Suprapubic skin (tissue), 4 donors: ENCODE data around the gene SPATA13. TPM values are rescaled to one million over a fixed set of nuclear protein-coding genes. Genes with fewer than 3 reads are reported as not detected.

Experiments used
- DNase-seq, 2 donors: peaks; one replicate each; pipeline ENCODE4 v3.0.0-alpha.2; 2019; ENCODE audit warnings: low spot score in 2 of 2
- H3K27ac ChIP-seq: fragments of 200-600 bp; sonication (generic); one replicate; pipeline ENCODE4 v1.5.1; 2019
- H3K27me3 ChIP-seq: fragments of 200-600 bp; sonication (generic); one replicate; pipeline ENCODE4 v1.5.1; 2019
- H3K36me3 ChIP-seq: fragments of 200-600 bp; sonication (generic); one replicate; pipeline ENCODE4 v1.5.1; 2019
- H3K4me1 ChIP-seq: fragments of 200-600 bp; sonication (generic); one replicate; pipeline ENCODE4 v1.5.1; 2019
- H3K4me3 ChIP-seq: fragments of 200-600 bp; sonication (generic); one replicate; pipeline ENCODE4 v1.5.1; 2019; ENCODE audit warnings: mild to moderate bottlenecking
- H3K9me3 ChIP-seq: fragments of 200-600 bp; sonication (generic); one replicate; pipeline ENCODE4 v1.5.1; 2019
- CTCF ChIP-seq, 2 donors: fragments of 200-600 bp in 1 of 2; fragments of 450-650 bp in 1 of 2; sonication (generic) in 1 of 2; IDR thresholded peaks; one replicate each; pipeline ENCODE4 v1.5.1; 2016 to 2019; ENCODE audit warnings: antibody characterized with exemption in 2 of 2, mild to moderate bottlenecking in 1 of 2, moderate library complexity in 1 of 2
- EP300 ChIP-seq: sonication (generic); formaldehyde crosslinking; IDR thresholded peaks from one replicate; pipeline ENCODE4 v1.6.1; 2017; ENCODE audit warnings: antibody characterized with exemption
- POLR2A ChIP-seq, 2 donors: fragments of 450-650 bp; IDR thresholded peaks; one replicate each; pipeline ENCODE4 v1.6.1; 2017; ENCODE audit warnings: antibody characterized with exemption in 2 of 2, mild to moderate bottlenecking in 2 of 2, moderate library complexity in 2 of 2
- POLR2AphosphoS5 ChIP-seq, 3 donors: sonication (generic); formaldehyde crosslinking; IDR thresholded peaks; one replicate each; pipeline ENCODE4 v1.6.1; 2017; ENCODE audit warnings: antibody characterized with exemption in 3 of 3
- WGBS: methylation state at CpG from one replicate; pipeline ENCODE4 v1.1.5; 2018; 5-methylcytosine and 5-hydroxymethylcytosine counted together
- total RNA-seq, 4 donors: library from RNA; depleted of rRNA; stranded (reverse); fragments of >200 nt; gene quantifications; one replicate each; pipeline ENCODE4 v1.1.0, GENCODE V29; 2016

SPATA13 gene
- total RNA-seq, 4 donors from 2014 or later, result 26.5 to 64.2 (median 31.6) TPM

- no peaks in the 10 kb centered on the region for H3K9me3 ChIP-seq
- H3K27ac ChIP-seq, result no peak overlapping the region
- H3K4me1 ChIP-seq, result no peaks in the 10 kb centered on the region
- no peak for DNase-seq
- H3K4me3 ChIP-seq, result no peak overlapping the region
- TF ChIP-seq CTCF (IDR thresholded peaks at IDR 0.05), result no peak
- TF ChIP-seq POLR2AphosphoS5 (IDR thresholded peaks at IDR 0.05), result no peak
- no peak for TF ChIP-seq POLR2A (IDR thresholded peaks at IDR 0.05)
- TF ChIP-seq EP300, result no peak
- 72% methylated on average over 5 of the region's 5 CpGs for WGBS
- no peaks in the 10 kb centered on the region for H3K27me3 ChIP-seq
- H3K36me3 ChIP-seq, result no peaks in the 10 kb centered on the region
Observed at GRCh38 chr13:24234200-24234915, 73.8 kb downstream of the SPATA13 start.

- Histone ChIP-seq H3K4me1 (no peaks in the 10 kb centered on the region), H3K4me3 (no peak overlapping the region), H3K27me3 (no peaks in the 10 kb centered on the region), H3K27ac (no peak overlapping the region), H3K9me3 (no peaks in the 10 kb centered on the region), H3K36me3 (no peaks in the 10 kb centered on the region)
- WGBS, result 72% methylated on average over 1 of the region's 1 CpG
- TF ChIP-seq CTCF (IDR thresholded peaks at IDR 0.05) (no peak), POLR2AphosphoS5 (IDR thresholded peaks at IDR 0.05) (no peak), POLR2A (IDR thresholded peaks at IDR 0.05) (no peak), EP300 (no peak)
- DNase-seq, result no peak
Observed at GRCh38 chr13:24237356-24237755, 76.8 kb downstream of the SPATA13 start.

- Histone ChIP-seq H3K4me1 (no peaks in the 10 kb centered on the region), H3K27ac (no peak overlapping the region), H3K4me3 (no peak overlapping the region), H3K27me3 (no peaks in the 10 kb centered on the region), H3K36me3 (no peaks in the 10 kb centered on the region), H3K9me3 (no peaks in the 10 kb centered on the region)
- over 99% methylated on average over 10 of the region's 10 CpGs for WGBS
- no peak for TF ChIP-seq POLR2A (IDR thresholded peaks at IDR 0.05)
- no peak for TF ChIP-seq CTCF (IDR thresholded peaks at IDR 0.05)
- TF ChIP-seq EP300, result no peak
- no peak for TF ChIP-seq POLR2AphosphoS5 (IDR thresholded peaks at IDR 0.05)
- no peak for DNase-seq
Observed at GRCh38 chr13:24241336-24241735, 80.8 kb downstream of the SPATA13 start.

DNA sequence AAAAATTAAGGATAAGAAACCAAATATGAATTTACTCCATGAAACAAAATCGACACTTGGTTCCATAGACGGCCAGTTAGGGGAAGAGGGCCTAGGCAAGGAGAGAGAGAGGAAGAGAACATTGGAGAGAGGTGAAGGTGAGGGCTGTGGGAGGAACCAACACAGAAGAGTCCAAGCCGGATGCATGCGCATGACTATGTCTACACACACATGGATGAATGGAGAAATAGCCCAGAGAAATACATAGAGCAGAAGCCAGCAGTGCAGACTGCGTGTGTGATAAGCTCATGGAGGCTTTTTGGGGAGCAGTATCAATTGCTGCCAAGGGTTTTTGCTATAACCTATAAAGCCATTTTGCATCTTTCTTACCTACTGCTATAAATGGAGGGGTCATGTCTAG is 81.6 kb downstream of the SPATA13 start:
- 95% methylated on average over 5 of the region's 5 CpGs for WGBS
- TF ChIP-seq EP300, result no peak
- no peak for TF ChIP-seq POLR2A (IDR thresholded peaks at IDR 0.05)
- no peak for TF ChIP-seq CTCF (IDR thresholded peaks at IDR 0.05)
- TF ChIP-seq POLR2AphosphoS5 (IDR thresholded peaks at IDR 0.05), result no peak
- Histone ChIP-seq H3K4me1 (no peaks in the 10 kb centered on the region), H3K36me3 (no peaks in the 10 kb centered on the region), H3K27me3 (no peaks in the 10 kb centered on the region), H3K4me3 (no peak overlapping the region), H3K27ac (no peak overlapping the region), H3K9me3 (no peaks in the 10 kb centered on the region)
- DNase-seq, result no peak

DNA sequence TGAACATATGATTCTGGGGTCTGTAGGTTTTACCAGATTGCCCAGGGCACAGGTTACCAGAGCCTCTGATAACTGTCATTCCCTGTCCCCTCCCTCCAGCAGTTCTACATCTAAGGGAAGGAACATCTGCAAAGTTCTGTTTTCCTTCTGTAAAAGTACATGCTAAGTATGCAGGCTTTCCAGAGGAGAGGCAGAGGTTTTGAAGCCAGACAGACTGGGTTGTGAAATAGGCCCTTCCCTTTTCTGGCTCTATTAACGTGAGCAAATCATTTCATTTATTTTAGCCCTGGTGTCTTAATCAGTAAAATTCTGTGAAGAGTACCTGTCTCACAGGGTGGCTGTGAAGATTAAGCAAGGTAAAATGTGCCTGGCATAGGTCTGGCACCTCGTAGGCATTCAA is 82.8 kb downstream of the SPATA13 start:
- TF ChIP-seq POLR2A (IDR thresholded peaks at IDR 0.05) (no peak), CTCF (IDR thresholded peaks at IDR 0.05) (no peak), POLR2AphosphoS5 (IDR thresholded peaks at IDR 0.05) (no peak), EP300 (no peak)
- Histone ChIP-seq H3K4me1 (no peaks in the 10 kb centered on the region), H3K27ac (no peak overlapping the region), H3K4me3 (no peak overlapping the region), H3K9me3 (no peaks in the 10 kb centered on the region), H3K36me3 (no peaks in the 10 kb centered on the region), H3K27me3 (no peaks in the 10 kb centered on the region)
- 84% methylated on average over 2 of the region's 2 CpGs for WGBS
- DNase-seq, result no peak
